NOMO-1 (cell line): ENCODE measurements around the gene LRP1B.

Experiments
- DNase-seq, 2 experiments: peaks; one replicate each; lab custom pipeline; 2025; ENCODE audit not compliant: unreplicated experiment in 2 of 2; lab: John Stamatoyannopoulos, UW

Gene LRP1B

DNA sequence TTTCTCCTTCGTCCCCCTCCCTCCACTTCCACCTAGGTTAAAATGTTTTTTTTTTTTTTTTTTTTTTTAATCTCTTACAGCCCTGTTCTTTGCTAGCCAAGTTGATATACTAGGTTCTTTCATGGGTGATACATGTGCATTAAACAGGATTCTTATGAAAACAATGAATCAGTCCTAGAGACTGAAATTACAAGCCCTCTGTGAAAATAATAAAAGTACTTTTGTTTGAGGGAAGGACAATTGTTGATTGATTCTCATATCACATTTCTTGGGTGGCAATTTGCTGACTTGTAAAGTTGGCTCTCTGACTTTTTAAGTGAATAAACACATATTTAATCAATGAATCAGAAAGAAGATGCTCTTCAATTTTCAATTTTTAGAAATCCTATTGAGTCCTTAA is 639.9 kb downstream of the LRP1B start:
- DNase-seq, result no peak

DNA sequence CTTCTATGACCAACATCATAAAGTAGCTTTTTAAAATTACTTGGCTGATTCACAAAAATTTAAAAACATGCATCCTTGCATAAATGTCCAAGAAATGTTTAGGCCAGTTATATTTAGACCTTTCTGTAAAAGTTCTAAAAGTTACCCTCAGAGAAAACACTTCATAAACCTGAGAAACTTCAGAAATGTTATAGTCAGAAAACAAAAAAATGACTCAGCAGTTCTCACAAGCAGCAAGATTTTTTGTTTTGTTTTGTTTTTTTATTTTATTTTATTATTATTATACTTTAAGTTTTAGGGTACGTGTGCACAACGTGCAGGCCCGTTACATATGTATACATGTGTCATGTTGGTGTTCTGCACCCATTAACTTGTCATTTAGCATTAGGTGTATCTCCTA is 648.1 kb downstream of the LRP1B start:
- DNase-seq, result no peak

DNA sequence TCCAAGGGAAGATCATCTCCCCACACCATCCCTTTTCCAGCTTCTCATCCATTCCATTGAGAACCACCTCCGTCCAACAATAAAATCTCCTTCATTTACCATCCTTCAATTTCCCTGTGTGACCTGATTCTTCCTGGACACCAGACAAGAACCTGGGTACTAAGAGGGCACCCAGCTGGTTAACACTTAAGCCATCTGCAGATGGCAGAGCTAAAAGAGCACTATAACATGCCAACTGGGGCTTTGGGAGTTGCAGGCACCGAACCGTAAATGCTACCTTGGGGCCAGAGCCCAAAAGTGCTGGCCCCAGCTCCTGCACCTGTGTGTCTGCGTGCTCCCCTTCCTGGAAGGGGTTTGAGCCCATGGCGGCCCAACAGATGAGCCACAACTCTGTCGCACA is 655.0 kb downstream of the LRP1B start:
- DNase-seq, result no peak

DNA sequence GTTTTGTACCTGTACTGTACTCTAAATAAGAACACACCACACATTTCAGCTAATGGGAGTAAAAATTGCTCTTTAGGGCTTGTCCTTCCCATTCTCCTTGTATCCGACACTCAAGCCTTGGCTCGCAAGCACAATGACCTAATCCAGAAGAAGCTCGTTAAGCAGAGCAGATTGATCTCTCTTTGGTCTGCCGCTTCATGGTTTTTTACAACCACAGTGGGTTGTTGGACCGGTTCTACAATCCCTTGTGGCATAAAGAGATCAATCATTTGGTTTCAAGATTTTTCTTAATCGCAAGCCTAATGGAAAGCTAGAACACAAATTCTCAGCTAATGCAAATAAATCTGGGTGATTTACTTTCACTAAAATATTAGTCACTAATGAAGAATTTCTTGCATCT is 662.1 kb downstream of the LRP1B start:
- DNase-seq, result no peak

DNA sequence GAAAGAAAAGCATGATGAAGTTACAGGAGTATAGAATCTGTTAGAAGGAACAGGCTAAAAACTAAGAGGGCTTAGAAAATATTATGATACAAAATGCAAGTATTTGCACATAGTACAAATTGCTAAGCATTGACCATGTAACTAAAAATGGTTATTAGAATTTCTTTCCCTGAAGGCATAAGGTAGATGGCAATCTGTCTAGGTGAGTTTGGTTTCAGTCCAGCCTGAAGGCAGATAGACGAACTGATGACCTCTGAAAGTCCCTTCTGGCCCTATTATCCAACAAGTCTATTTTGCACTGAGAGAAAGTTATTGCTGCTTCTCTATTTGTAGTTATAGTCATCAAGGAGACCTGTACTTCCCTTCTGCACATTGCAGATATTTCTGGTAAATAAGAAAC is 663.5 kb downstream of the LRP1B start:
- peak in 1 of 2 experiments; percentile 31 for DNase-seq

DNA sequence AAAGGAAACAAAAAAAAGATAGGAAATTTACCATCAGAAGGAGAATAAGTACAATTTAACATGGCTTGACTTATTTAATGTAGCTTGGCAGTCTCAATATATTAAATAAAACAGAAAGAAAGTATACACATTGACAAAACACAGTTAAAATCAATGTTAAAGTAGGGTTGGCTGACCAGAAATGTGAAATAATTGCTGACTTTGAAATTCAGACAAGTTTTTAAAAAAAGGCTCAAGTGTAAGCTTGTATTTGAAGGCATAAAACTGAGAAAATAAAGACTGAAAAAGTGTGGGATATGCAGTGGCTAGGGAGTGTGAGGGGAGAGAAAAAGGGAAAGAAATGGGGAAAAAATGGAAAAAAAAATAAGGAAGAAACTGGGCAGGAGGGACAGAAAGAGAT is 665.8 kb downstream of the LRP1B start:
- no peak for DNase-seq

DNA sequence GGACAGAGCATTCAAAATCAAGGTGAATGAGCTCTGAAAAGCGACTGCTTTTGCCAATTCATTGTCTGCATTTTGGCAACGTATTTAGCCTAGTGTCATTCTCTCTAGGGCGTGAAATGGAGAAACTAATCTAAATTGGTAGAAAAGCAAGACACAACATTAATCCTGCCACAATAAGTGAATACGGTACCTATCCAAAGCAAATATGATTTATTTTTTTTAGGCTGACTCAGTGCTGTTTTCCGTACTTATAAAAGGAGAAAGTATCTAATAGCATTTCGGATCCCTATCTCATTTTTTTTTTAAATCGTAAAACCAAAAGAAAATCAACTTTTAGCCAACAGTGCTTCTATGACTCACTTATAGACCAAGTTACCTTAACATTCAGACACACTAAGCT is 672.5 kb downstream of the LRP1B start:
- DNase-seq, result no peak

DNA sequence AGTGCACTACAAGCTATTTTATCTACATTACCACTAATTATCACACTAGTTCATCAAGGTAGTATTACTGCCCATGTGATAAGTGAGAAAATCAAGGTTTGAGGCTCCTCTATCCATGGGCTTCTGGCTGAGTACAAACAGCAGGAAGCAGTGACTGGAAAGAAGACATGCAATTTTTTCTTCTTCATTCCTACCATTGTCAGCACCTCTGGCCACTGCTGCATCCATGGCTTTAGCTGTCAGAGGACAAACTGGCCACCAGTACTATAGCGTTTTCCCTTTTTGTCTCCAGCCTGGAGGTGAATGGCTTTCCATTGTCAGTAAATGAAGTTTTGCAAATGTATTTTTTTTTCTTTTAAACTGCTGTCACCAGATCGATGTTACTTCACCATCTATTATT is 674.9 kb downstream of the LRP1B start:
- DNase-seq, result no peak

DNA sequence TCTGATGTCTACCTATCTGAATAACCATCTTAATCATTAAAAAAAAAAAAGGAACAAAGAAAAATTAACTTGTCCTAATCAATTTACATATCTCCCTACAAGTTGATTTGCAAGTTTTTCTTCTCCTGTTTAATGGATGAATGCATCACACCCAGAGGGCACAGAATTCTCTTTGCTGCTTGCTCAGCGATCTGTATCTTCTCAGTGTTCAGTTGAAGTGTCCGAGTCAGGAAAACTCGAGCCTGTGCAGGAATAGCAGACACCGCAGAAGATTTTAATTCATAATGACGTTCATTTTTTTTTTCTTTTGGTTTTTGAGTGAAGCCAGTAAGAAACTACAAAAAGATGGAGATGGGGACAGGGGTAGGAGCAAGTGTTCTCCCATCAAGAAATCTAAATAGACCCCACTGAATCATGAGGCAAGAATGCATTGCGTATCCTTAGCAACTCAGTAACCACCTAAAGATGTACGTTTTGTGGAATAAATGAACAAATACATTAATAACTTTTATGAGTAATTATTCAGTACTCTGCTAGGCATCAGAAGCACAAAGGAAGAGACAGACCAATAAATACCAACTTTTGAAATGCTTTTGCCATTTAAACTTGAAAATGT is 675.5 kb downstream of the LRP1B start:
- DNase-seq, result no peak

DNA sequence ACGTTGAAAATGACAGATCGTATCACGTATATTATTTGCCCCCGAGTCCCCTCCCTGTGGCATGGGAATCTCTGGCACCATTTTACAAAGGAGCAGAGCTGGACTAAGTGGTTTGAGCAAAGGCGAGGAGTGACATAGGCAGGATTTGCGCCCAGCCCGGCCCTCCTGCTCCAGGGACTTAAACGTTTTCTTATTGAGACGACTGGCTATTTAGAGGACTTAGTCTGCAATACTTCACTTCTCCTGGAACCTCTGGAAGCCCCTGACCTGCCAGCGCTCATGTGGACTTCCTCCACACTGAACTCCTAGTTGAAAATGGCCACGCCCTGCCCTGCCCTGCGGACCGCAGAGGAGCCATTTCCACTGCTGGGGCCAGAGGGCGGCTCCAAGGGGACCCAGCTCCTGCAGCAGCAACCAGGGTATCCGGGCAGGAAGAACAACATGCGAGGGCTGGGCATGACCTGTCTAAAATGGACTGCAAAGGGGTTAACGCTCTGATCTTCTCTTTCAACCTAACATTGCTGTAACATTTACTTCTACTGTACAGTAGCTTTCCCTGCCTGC is 690.7 kb downstream of the LRP1B start:
- DNase-seq, result no peak

DNA sequence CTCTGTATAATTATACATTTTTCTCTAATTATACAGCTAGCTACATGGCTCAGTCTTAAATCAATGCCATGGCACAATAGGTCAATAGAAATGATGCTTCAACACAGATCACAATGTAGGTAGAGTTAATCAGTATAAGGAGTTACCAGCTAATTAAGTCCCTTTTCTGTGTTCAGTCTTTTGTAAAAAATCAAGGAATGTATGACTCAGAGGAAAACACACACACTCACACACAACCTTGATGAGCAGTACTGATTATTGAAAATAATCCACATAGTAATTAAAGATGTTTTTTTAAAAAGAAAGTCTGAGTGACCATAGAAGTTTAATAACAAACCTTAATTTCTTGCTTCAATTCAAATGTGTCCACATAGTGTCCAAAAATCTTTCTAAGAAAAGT is 691.3 kb downstream of the LRP1B start:
- DNase-seq, result no peak

DNA sequence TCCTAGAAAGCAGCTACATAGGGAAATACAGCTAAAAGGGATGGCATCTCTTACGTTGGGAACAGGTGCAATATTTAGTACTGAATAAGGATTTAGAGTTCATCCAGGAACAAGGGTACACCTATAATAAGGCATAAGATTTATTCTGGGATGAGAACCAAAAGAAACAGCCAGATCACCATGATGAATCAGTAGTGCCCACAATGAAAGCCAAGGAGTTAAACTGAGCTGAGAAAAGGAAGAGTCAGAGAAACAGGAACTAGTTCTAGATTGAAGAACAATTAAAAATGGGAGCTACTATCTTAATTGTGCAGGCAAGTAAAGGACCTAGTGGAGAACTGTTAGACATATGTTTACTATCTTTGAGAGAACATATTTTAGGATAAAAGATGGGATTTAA is 692.3 kb downstream of the LRP1B start:
- DNase-seq, result no peak

DNA sequence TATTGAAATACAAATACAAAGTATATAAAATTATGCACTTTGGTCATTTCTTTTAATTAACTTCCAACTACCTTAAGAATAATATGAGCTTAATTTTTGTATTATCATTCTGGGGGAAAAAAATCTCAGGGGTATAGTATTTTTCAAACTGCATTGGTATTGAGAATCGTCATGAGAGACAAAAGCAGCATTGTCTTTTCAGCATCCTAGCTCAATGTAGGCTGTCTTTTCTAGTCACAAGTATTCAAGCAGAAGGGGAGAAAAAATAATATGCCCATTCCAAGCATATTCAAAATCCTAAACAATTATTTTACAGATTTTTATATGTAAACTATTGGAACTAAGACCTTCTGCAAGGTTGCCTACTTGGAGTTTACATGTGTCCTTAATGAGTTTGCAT is 693.3 kb downstream of the LRP1B start:
- no peak for DNase-seq

DNA sequence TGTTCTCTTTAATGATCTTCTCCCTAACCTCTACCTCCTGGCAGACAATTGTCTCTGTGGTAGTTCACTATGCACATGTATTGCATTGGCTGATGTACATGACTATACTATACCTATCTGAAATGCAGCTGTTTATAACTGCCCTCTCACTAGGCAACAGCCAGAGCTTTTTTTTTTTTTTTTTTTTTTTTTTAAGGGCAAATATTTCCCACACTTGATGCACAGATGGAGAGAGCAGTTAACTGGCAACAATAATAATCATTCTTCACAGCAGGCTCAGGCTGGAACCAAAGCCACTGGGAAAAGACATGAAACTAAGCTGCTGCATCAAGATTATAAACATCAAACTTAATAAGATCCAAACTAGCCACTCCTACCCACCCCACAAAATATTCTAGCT is 707.7 kb downstream of the LRP1B start:
- DNase-seq, result no peak

DNA sequence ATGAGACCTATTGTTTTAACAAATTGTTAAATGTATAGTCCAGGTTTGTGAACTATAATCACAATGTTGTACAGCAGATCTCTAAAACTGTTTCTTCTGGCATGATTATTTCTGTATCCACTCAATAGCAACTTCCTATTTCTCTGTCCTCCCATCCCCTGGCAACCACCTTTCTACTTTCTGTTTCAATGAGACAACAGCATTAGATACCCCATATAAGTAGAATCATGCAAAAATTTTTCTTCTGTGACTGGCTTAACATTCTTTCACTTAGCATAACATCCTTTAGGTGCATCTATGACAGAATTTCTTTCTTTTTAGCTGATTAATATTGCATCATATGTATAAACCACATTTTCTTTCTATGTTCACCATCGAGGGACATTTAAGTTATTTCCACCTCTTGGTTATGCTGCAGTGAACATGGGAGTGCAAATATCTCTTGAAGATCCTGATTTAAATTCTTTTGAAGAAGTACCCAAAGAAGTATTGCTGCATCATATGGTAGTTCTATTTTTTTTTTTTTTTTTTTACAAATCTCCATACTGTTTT is 713.5 kb downstream of the LRP1B start:
- no peak for DNase-seq

DNA sequence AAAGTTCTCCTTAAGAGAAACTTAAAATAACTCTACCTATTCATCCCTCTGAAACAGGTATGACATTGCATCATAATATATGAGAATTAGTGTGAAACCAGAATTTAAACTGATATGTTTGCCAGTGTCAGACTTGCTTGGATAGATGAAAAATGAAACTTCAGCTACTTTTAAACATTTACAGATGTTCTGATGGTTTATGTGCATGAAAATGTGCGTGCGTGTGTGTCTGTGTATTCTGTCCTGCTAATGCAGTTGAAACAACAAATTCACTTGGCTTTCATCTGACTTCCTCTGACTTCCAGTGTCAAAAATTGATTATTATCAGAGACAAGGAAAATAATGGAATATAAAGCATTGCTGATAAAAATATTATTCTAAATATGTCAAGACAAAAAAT is 719.4 kb downstream of the LRP1B start:
- no peak for DNase-seq

DNA sequence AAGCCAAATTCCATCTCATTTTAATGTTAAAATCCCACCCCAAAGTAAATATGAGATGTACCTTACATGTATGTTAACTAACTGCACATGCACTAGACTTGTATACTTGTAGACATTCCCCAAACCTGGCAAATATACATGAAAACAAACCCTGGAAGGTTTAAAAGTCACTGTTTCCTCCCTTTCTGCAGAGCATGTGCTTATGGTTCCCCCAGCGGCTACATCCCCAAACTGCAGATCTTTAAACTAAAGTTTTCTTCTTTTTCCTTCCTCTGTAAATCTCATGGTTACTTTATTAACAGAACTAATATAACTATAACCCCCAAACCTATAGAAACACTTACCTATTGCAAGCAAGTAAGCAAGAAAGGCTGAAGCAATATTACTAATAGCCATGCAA is 731.5 kb downstream of the LRP1B start:
- no peak for DNase-seq

DNA sequence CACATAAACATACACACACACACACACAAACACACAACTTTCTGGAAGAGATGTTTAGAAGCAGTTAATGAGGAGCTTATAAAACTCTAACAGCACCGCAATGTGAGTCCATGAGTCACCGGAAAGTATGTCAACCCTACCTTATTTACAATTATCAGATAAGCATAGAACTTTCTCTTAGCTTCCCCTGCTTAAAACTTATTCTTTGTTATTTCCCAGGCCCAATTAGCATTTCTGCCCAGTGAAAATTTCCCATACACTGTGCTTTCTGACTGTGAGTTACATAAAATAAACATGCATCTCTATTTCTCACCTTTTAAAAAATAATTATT is 737.6 kb downstream of the LRP1B start:
- no peak for DNase-seq

DNA sequence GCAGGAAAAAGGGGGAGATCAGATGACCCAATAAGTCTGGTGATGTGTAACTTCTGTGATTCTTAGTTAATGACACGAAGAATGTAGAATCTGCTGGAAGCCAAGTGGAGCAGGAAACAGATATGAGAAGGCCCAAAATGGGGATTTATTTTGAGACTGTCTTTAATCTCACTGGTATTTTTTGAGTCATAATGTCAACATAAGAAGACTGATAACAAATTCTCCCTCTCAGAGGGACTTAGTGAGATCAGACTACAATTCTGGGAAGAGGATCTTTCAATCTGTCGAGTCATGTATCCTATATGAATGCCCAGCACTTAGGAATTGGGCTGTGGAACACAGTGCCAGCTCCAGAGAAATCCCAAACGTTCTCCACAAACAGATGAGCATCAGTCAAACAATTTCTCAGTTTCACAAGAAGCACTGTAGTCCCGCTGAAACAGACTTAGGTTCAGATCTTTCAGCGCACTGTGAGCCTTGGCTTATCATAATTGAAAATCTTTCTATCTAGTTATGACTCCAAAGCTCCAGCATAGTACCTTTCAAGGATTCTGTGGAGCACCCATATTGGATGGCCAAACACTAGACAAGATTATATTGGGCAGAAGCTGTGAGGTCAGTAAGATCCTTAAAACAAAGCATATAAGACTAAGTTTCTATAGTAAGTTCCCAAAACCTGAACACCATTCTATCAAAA is 738.2 kb downstream of the LRP1B start:
- no peak for DNase-seq

DNA sequence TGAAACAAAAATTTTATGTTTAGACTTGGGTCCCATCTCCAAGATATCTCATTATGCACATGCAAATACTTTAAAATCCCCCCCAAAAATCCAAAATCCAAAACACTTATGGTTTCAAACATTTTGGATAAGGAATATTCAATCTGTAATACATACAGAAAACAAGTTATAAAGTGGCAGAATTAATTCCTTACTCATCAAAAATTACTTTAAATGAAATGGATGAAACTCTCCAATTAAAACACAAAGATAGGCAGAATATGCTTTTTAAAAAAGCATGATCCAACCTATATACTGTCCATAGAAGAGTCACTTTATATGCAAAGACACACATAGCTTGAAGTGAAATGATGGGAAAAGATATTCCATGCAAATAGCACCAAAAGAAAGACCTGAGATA is 744.6 kb downstream of the LRP1B start:
- DNase-seq, result no peak

DNA sequence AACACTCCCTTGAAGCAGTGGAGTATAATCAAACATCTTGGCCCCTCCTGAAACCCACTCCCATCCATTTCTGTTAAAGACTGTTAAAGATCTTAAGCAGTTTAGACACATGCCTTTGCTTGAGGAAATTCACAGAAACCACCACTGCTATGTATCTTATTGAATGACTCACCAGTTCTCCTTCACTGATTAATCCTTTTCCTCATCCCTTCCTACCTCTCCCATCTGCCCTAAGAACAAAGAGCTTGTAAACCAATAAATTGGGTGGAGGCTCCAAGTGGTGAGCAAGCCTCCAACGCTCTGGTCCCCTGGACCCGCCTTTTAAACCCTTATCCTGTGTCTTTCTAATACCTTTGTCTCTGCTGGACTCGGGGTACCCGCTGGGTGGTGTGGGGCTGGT is 746.1 kb downstream of the LRP1B start:
- no peak for DNase-seq

DNA sequence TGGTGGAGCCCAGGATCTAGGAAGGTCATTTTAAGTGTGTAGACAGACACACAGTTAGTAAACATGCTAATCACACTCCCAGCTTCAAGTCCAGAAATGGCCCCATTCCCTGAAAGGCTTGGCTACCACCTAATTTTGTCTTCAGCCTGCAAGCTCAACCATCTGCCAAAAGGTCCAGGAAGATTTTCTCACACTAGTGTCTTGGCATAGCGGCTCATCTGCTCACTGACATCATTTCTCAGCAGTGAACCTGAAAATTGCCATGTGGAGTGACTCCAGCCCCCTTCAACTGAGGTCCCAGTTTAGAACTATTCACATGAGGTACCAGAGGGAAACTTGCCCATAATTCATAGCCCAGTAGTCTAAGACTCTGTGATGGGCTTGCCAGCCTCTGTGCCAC is 748.9 kb downstream of the LRP1B start:
- DNase-seq, result no peak
